AG08395 (cell line): ENCODE results near the gene TLCD1.
"Not testable (repeated sequence)": the region's sequence is repeated elsewhere in the genome, so short reads cannot be mapped to it uniquely, and the experiment has no call there.

Source experiments
- DNase-seq: peaks from one replicate; pipeline ENCODE4 v3.0.0; 2012; ENCODE audit warnings: mixed read lengths, low spot score

The TLCD1 gene

DNA sequence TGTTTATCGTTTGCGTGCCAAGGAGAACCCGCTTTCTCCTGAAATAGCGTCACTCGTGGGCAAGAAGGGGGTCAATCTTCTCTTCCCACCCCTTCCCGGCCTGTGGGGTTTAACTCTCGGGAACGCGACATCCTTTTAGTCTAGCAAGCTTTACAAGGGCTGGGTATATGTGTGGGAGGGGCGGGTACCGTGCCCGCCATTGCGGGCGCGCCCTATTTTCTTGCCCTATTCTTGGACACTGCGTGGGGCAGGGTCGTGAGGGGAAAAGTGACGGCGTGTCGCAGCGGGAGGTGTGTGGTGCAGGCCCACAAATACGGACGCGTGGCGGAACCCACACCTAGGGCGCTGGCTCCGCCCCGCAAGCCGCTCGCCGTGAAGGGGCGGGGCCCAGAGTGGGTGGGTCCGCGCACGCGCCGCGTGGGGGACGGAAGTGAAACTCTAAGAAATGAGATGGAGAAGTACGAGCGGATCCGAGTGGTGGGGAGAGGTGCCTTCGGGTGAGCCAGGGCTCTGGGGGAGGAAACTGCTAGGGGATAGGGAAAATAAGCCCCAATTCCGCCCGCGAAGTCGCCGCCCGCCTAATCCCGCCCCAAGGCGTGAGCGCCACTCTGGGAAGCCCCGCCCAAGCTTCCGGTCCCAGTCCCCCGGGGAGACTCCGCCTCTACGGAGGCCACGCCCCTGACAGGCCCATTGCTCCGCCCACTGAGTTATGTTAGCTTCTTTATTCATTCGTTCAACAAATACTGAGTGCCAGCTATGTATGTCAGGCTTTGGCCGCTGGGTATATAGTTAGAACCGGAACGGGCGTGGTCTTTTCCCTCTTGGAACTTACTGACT lies 2.5 kb upstream of the TLCD1 start, which contains the start of gene NEK8:
Gene NEK8 (plus strand): TSS at position 425 of the 837 bp plus-strand sequence. CDS start 26 bp downstream, at position 451.
- DNase-seq: peak; percentile 97

DNA sequence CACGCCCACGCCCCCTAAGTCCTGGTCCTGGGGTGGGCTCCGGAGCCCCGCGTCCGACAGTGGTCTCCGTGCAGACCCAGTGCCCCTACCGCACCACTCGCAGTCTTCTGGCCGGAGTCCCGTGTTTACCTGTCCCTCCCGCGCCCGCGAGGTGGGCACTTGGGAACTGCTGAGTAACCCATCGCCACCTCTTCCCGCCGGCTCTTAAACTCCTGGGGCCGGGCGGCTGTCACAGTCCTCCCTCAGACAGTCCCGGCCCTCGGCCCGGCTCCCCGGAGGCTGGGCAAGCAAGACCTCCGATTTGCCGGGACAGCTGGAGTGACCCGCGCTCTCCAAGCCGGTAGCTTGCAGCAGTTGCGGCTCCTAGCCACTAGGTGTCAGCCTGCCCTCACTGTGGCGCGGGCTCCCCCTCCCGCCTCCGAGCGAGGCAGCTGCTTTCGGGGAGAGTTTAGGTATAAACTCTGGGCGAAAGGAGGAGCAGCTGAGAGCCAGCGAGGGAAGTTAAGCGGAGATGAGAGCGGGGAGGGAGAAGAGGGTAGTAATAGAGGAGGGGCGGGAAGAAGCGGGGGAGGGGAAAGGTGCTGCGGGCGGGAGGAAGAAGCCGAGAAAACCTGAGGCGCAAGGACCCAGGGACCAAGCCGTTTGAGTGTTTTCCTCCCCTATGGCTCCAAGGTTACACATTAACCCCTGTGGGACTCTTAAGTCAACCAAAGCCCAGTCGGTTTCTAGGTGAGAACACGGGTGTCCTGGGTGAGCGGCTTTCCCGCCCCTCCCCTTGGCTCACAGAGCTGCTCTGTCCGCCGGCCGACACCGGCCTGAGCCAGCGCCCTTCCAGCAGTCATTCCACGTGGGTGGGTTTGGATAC lies 826 bp upstream of the TLCD1 start:
- peak; percentile 87 for DNase-seq

GRCh38 chr17:28725660-28726225 lies 290 bp downstream of the TLCD1 start:
- no peak for DNase-seq

GRCh38 chr17:28725166-28725659 lies 820 bp downstream of the TLCD1 start:
- DNase-seq: peak; percentile 30

GRCh38 chr17:28724500-28725165 lies 1.4 kb downstream of the TLCD1 start:
- DNase-seq: no peak

- DNase-seq: not testable (repeated sequence)
These were observed 2.1 kb downstream of the TLCD1 start for GRCh38 chr17:28723836-28724499.

DNA sequence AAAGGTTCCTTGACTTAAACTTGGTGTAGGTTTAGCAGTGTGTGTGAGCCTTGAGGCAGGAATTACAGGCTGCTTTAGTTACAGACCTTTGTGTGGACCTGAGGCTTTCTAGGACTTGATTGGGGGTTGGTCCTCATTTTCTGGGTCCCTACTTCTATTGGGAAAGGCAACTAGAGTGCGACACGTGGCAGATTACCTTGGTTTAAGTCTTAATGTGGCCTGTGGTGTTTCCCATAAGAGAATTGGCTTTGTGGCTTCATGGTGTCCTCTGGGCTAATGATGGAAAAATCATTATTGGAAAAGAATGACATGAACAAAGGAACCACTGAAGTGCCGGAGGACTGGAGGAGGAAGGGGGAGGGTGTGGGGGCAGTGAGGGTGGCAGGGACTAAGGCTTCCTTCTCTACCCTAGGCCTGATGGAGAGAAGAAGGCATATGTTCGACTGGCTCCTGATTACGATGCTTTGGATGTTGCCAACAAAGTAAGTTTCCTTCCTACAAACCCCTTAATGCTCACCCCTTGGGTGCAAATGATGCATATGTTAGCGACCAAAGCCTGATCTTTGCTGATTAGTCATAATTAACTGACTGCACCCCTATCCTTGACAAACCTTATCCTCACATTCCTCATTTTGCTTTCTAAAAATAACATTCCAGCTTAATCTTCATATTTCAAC lies 2.7 kb downstream of the TLCD1 start:
- no peak for DNase-seq

- no peak for DNase-seq
These were observed 3.4 kb downstream of the TLCD1 start for GRCh38 chr17:28722417-28723158.

DNA sequence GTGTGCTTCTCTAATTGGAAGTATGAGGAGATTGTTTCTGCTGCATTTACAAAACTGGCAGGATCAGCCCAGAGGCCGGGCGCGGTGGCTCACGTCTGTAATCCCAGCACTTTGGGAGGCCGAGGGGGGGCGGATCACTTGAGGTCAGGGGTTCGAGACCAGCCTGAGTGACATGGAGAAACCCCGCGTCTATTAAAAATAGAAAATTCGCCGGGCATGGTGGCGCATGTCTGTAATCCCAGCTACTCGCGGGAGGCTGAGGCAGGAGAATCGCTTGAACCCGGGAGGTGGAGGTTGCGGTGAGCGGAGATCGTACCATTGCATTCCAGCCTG lies 5.1 kb downstream of the TLCD1 start:
- DNase-seq: not testable (repeated sequence)

DNA sequence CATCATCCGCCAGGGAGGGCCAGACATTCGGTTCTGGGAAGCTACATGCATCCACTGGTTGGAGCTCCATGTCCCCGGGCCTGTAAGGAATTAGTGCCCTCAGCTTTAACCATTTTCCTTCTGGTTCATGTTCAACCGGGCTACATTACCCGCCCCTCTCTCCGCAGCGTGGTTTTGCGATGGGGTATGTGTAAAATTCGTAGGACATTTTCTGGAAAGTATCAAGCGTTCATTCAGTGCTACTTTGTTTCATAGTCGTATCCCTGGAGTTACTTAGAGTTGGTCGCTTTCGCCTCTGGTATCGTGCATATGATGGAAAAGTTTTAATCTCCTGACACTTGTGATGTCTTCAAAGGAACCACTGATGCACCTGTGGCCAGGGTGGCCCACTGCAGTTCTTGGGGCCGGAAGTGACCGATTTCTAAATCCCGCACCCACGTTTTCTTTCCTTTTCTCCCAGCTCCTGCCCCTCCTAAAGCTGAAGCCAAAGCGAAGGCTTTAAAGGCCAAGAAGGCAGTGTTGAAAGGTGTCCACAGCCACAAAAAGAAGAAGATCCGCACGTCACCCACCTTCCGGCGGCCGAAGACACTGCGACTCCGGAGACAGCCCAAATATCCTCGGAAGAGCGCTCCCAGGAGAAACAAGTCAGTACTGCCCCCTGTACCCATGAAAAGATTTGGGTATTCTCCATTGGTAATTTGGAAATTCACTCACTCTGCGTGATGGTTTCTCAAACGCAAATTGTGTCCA lies 5.6 kb downstream of the TLCD1 start:
- no peak for DNase-seq

DNA sequence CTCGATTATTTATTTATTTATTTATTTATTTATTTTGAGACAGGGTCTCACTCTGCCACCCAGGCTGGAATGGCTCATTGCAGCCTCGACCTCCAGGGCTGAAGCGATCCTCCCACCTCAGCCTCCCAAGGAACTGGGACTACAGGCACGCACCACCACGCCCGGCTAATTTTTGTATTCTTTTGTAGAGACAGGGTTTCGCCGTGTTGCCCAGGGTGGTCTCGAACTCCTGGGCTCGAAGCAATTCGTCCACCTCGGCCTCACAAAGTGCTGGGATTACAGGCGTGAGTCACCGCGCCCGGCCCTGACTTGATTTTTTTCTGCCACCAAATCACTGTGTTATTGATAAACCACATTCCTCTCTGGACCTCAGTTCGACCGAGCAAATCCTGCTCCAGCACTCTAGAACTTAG lies 7.0 kb downstream of the TLCD1 start:
- DNase-seq: no peak

- DNase-seq: no peak
These were observed 7.6 kb downstream of the TLCD1 start for GRCh38 chr17:28718333-28719020.

DNA sequence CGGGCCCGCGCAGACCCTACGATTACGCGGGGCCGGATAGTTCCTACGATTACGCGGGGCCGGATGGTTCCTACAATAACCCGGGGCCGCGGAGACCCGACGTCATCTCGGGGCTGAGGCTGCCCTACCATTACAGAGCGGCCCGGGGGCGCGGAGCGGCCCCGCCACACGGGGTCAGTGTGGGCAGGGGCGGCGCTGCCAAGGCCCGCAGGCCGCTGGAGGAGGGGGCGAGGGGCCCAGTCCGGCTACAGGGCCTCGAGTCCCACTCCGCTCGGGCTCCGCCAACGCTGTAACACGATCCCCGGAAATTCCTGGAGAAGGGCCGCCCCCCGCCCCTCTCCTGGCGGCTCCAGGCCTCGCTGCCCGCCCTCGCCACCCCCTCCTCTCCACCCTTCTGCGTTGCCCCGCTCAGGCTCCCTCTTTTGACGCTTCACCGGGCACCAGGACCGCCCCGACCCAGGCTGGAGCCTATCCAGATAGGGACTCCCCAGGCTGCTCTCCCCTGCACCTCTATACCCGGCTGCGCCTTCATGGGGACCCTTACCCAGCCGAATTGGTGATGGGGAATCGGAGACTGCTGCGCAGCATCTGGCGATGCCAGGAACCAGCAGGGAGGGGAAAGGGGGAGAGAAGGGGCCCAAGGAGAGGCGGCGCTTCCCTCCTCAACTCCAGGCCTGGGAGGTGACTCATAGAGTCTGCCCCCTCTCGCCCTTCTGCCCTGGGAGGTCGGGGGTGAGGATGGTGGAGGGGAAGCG lies 8.3 kb downstream of the TLCD1 start, which contains the start of gene RAB34:
Gene RAB34 (minus strand): TSS at position 291 of the 755 bp plus-strand sequence. CDS start 602 bp downstream, outside the sequence.
- peak; percentile 68 for DNase-seq

DNA sequence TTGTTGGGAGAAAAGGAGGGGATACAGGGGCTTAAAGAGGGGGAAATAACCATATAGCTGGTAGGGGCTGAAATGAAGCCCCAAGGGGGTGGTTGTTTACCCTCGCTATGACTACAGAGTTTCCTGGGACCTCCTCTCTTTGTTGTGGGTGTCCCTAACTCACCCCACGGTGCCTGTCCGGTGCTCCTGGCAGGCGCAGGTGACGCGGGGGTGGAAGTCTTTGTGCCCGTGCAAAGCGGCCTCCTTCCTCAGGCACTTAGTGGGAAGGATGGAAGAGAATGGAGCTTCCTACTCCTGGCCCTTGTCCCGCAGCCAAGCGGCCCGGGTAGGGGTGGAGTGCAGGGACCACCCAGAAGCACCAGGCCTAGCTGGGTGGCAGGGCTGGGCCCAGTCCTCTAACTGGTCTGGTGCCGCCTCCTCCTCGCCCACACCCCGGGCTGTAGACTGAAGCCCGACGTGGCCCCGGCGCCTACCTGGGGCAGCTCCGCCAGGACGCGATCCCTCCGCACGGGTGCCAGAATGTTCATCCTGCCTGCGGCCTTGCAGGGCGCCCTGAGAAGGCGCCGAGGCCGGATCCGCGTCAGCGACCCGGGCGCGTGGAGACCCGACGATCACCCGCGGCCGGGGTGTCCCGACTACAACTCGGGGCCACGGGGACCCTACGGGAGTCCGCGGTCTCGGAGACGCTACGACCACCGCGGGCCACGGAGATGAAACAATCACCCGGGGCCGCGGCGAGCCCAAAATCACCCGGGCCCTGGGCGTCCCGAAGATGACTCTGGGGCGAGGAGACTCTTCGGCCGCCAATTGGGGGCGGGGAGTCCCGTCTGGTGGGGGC lies 9.1 kb downstream of the TLCD1 start:
- peak; percentile 14 for DNase-seq

GRCh38 chr17:28715217-28715616 lies 10.8 kb downstream of the TLCD1 start:
- no peak for DNase-seq

DNA sequence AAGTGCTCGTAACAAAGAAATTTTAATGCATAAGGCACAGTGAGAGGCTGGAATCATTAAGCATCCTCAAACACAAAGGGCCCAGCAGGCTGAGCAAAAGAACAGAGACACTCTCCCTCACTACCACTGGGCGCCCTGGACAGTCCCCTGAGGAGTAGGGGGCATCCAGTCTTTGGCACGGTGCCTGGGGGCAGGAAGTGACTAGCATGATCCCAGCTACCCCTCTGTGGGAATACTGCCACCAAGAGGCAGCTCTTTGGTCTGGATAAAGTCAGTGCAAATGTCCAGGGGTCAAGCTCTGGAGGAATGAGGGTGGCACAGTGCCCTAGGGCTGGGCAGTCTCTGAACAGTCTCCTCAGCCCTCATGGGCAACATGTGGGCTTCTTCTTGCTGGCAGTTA lies 11.8 kb downstream of the TLCD1 start:
- no peak for DNase-seq
